ENCODE measurements around the gene SHFL.

SHFL gene

GRCh38 chr19:10085641-10086590 lies at the start of gene SHFL:
TSS of gene SHFL (plus strand) at chr19:10086317. CDS start at chr19:10086428, 111 bp downstream.
- peak; percentile 90 for DNase-seq

- no peak for DNase-seq
Measured at GRCh38 chr19:10036601-10037071, 49.5 kb upstream of the SHFL start.

- no peak for DNase-seq
Measured at GRCh38 chr19:10037367-10037766, 48.8 kb upstream of the SHFL start.

GRCh38 chr19:10037809-10038208 lies 48.3 kb upstream of the SHFL start:
- DNase-seq: no peak

- DNase-seq: no peak
Measured at GRCh38 chr19:10043286-10043927, 42.7 kb upstream of the SHFL start.

- DNase-seq: peak; percentile 12
Measured at GRCh38 chr19:10044390-10044789, 41.7 kb upstream of the SHFL start.

GRCh38 chr19:10045371-10045770 lies 40.7 kb upstream of the SHFL start:
- no peak for DNase-seq

GRCh38 chr19:10049626-10050025 lies 36.5 kb upstream of the SHFL start:
- no peak for DNase-seq

- DNase-seq: no peak
Measured at GRCh38 chr19:10052602-10053360, 33.3 kb upstream of the SHFL start.

- no peak for DNase-seq
Measured at GRCh38 chr19:10061717-10062310, 24.3 kb upstream of the SHFL start.

- DNase-seq: no peak
Measured at GRCh38 chr19:10068205-10068604, 17.9 kb upstream of the SHFL start.

GRCh38 chr19:10069046-10069445 lies 17.1 kb upstream of the SHFL start:
- DNase-seq: no peak

- no peak for DNase-seq
Measured at GRCh38 chr19:10070730-10071446, 15.2 kb upstream of the SHFL start.

- peak; percentile 55 for DNase-seq
Measured at GRCh38 chr19:10074153-10074552, 12.0 kb upstream of the SHFL start.

- no peak for DNase-seq
Measured at GRCh38 chr19:10076535-10076934, 9.6 kb upstream of the SHFL start.

GRCh38 chr19:10078329-10078728 lies 7.8 kb upstream of the SHFL start:
- DNase-seq: no peak

- no peak for DNase-seq
Measured at GRCh38 chr19:10079031-10079453, 7.1 kb upstream of the SHFL start.

GRCh38 chr19:10083911-10084310 lies 2.2 kb upstream of the SHFL start:
- no peak for DNase-seq

- DNase-seq: no peak
Measured at GRCh38 chr19:10084803-10085202, 1.3 kb upstream of the SHFL start.

GRCh38 chr19:10086591-10087192 lies 575 bp downstream of the SHFL start:
- DNase-seq: no peak

GRCh38 chr19:10087296-10088061 lies 1.4 kb downstream of the SHFL start:
- no peak for DNase-seq
